ENCODE results near the gene GCN1.

- no peak for TF ChIP-seq CTCF (conservative IDR thresholded peaks at IDR 0.05)
- TF ChIP-seq EZH2 (IDR thresholded peaks at IDR 0.05; ENCODE audit: low read depth), result no peak
Observed at GRCh38 chr12:120101617-120102016, 92.9 kb downstream of the GCN1 start.

All from PC-9 (cell line).